Measurements from ENCODE around the gene NGF. TPM values are rescaled to one million over a fixed set of nuclear protein-coding genes. Genes with fewer than 3 reads are reported as not detected.

The NGF gene
- polyA plus RNA-seq, 3 donors: 1.7 to 2.4 (median 2.3) TPM

DNA sequence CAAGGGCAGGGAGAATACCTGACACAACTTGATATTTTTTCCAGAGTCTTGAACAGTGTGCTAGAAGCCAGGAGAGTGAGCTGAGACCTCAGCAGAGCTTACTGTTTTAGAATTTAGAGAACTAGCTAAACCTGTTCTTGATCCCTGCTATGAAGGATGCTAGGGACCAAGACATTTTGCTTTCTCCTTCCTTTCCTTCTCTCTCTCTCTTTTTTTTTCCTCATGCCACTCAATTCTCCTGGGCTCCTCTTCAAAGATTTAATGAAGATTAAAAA is 99.0 kb downstream of the NGF start:
- DNase-seq: no peak

DNA sequence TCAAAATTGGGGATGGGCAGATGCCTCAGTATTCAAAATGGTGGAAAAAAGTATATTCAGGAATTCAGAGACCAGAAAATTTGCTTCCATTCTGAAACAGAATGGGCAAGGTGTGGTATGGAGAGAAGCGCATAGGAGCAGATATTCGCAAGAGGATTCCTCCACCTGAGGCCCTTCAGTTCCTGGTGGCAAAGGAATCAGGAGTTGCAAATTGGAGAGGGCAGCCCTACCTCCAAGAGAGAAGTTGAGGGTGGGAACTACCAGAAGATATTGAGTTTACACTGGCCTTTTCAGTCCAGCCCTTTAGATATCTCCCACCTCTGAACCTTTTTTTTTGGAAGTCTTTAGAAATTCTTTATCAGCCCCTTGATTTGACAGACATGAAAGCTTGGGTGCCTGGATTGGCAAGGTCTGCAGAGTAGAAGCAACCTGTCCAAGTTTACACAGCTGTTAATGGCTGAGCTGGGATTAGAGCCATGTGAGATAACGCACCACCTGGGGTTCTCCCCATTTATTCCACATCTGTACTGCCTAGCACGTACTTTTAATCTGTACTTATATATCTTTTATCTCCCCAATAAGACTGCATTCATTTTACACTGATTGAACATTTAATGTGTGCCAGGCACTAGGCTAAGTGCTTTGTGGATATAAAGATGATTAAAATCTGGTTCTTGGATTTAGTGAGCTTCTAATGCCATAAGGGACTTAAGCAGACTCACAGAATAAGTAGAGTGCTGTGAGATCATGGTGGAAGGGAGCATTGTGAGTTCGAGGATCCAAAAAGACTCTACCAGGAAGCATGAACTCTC is 99.5 kb downstream of the NGF start:
- DNase-seq: no peak

DNA sequence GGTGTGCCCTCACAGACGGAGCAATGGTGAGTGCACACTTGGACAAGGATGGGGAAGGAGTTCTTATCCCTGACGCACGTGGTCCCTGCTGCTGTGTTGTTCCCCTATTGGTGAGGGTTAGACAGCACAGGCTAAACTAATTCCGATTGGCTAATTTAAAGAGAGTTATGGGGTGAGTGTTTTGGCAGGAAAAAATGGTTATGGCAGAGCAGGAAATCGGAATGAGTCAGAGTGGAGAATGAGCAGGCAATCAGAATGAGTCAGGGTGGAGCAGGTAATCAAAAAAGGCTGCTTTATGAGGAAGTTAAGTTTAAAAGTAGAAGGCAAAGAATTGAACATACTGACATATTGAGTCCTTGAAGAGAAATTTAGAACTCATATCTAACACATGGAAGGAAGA is 100.5 kb downstream of the NGF start:
- DNase-seq: no peak

DNA sequence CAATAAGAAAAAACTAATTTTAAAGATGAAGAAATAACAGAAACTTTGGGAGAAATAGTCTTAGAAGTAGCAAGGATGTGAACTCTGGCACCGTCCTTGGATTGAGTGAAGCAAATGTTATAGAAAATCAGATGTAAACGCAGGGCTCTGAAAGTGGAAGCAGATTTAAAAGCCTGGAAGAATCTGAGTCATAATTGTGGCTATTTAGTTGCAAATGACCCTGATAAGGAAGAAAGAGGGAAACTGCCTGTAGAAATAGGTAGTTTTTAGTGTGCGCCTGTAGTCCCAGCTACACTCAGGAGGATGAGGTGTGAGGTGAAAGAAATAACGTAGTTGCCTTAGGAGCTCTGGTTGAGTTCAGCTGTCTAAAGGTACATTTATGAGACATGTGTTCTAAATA is 101.0 kb downstream of the NGF start:
- no peak for DNase-seq

Other genes with a start within 250 kb of the NGF start
- gene TSPAN2, start 248.7 kb downstream of the NGF start, polyA plus RNA-seq (ENCODE audit: insufficient read length in 3 of 3): 10 to 100 TPM; 33.9 to 45.1 (median 34.6) TPM